HUES48 (cell line): ENCODE data around the gene DUS3L.
"Not testable (repeated sequence)": the region's sequence is repeated elsewhere in the genome, so short reads cannot be mapped to it uniquely, and the experiment has no call there.

Source experiments
- H3K27ac ChIP-seq: one replicate; pipeline ENCODE4 v1.7.0; 2013; ENCODE audit warnings: low read depth, low read length, inconsistent platforms
- H3K27me3 ChIP-seq: 2 replicates; pipeline ENCODE4 v1.6.1; 2013; ENCODE audit warnings: mild to moderate bottlenecking, low read length; ENCODE audit not compliant: control insufficient read depth, insufficient read depth
- H3K36me3 ChIP-seq: 2 replicates; pipeline ENCODE4 v1.6.1; 2013; ENCODE audit warnings: low read length; ENCODE audit not compliant: control insufficient read depth, insufficient read depth
- H3K4me1 ChIP-seq: 2 replicates; pipeline ENCODE4 v1.6.1; 2013; ENCODE audit warnings: mild to moderate bottlenecking, low read length; ENCODE audit not compliant: control insufficient read depth, insufficient read depth
- H3K4me3 ChIP-seq: 2 replicates; pipeline ENCODE4 v1.5.1; 2013; ENCODE audit warnings: mild to moderate bottlenecking, low read depth, low read length
- H3K9ac ChIP-seq: 2 replicates; pipeline ENCODE4 v1.6.1; 2013; ENCODE audit warnings: mild to moderate bottlenecking, low read depth, low read length, moderate library complexity
- H3K9me3 ChIP-seq: 2 replicates; pipeline ENCODE4 v1.6.1; 2013; ENCODE audit warnings: low read length; ENCODE audit not compliant: control insufficient read depth, insufficient read depth

The DUS3L gene

DNA sequence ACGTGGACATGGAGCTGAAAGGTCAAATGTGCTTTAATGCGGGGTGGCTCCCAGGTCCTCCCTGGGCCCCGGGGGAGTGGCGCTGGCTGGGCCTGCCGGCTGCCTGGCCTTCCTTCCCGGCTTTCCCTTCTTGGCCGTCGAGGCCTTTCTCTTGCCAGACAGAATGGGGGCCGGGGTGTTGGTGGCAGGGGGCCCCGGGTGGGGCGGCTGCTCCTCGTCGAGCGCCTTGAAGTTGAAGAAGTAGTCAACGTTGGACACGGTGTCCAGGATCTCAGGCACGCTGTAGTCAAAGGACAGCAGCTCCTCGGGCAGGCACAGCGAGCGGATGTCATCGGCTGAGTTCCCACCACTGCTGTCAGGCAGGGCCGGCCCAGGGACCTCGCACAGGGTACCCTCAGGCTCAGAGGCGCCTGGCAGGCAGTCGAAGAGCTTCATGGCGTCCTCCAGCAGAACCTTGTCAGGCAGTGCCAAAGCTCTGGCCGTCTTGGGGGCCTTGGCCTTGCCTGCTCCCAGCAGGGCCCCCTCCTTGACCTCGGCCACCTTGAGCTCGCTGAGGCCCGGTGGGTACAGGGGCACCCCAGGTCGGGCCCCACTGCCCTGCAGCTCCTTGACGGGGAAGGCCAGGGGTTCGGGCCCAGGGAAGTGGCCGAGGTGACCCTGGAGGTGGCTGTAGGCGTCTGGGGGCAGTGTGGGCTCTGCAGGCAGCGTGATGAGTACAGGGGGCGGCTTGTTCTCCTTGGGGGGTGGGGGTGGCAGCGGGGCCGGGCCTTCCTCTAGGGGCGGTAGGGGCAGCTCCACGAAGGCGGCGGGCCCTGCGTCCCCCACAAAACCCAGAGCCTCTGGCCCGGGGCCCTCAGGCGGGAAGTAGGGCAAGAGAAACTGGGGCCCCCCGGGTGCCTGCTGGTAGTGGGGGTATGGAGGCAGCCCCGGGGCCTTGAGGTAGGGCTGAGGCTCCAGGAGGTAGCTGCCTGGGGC lies 7.7 kb downstream of the DUS3L start:
- H3K27ac ChIP-seq, result no peak overlapping the region
- no peak overlapping the region for H3K4me3 ChIP-seq
- no peak overlapping the region for H3K9ac ChIP-seq
- no peaks in the 10 kb centered on the region for H3K27me3 ChIP-seq
- H3K36me3 ChIP-seq, result peaks cover 38% of the 10 kb centered on the region
- no peaks in the 10 kb centered on the region for H3K9me3 ChIP-seq
- no peaks in the 10 kb centered on the region for H3K4me1 ChIP-seq

- Histone ChIP-seq H3K27me3 (no peaks in the 10 kb centered on the region), H3K4me1 (no peaks in the 10 kb centered on the region), H3K36me3 (peaks cover 29% of the 10 kb centered on the region), H3K4me3 (no peak overlapping the region), H3K9ac (no peak overlapping the region), H3K27ac (no peak overlapping the region), H3K9me3 (no peaks in the 10 kb centered on the region)
Observed at GRCh38 chr19:5782322-5782721, 8.6 kb downstream of the DUS3L start.

- H3K9me3 ChIP-seq, H3K27ac ChIP-seq: not testable (repeated sequence)
Observed at GRCh38 chr19:5780916-5781315, 10.0 kb downstream of the DUS3L start.

DNA sequence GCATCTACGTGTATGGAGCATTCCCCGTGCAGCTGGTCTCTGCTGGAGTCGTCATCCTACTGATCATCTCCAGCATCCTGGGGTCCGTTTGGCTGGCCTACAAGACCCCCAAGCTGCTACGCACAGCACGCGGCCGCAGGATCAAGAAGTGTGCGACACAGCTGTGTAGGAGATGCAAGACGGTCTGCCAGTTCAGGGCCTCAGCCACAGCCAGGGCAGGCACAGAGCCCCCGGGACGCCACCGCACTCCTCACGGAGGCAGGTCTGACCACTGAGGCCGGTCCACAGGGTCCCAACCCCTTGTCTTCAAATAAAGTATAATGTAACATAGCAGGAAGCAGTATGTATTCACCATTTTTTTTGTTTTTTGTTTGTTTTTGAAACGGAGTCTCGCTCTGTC lies 12.6 kb downstream of the DUS3L start:
- H3K9me3 ChIP-seq, result no peaks in the 10 kb centered on the region

More at GRCh38 chr19:5780916-5781315, 10.0 kb downstream of the DUS3L start:
- H3K27me3 ChIP-seq, H3K9ac ChIP-seq, H3K4me3 ChIP-seq, H3K4me1 ChIP-seq: not testable (repeated sequence)
- peaks cover 15% of the 10 kb centered on the region for H3K36me3 ChIP-seq

GRCh38 chr19:5775668-5776309 lies 15.2 kb downstream of the DUS3L start:
- no peak overlapping the region for H3K9ac ChIP-seq

More for the DNA sequence above, 12.6 kb downstream of the DUS3L start:
- no peak overlapping the region for H3K4me3 ChIP-seq
- H3K4me1 ChIP-seq, result no peaks in the 10 kb centered on the region
- no peaks in the 10 kb centered on the region for H3K36me3 ChIP-seq
- no peaks in the 10 kb centered on the region for H3K27me3 ChIP-seq
- H3K9ac ChIP-seq, result no peak overlapping the region
- H3K27ac ChIP-seq, result no peak overlapping the region

DNA sequence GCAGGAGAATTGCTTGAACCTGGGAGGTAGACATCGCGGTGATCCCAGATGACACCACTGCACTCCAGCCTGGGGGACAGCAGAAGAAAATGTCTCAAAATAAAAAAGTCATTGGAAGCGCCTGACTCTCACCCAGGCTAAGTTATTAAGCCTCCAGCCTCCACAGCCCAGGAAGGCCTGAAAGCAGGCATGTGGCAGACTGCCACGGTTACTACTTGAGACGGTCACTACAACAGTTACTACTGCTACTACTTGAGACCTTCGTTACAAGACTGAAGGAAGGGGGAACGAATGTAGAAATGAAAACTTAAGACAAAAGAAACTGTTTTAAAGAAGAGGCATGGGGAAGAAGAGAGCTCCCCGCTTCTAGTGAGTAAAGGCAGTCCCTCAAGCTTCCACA lies 16.0 kb downstream of the DUS3L start:
- Histone ChIP-seq H3K27ac (no peak overlapping the region), H3K9ac (no peak overlapping the region), H3K9me3 (no peaks in the 10 kb centered on the region), H3K27me3 (no peaks in the 10 kb centered on the region), H3K36me3 (no peaks in the 10 kb centered on the region), H3K4me1 (no peaks in the 10 kb centered on the region), H3K4me3 (no peak overlapping the region)

More at GRCh38 chr19:5775668-5776309, 15.2 kb downstream of the DUS3L start:
- no peaks in the 10 kb centered on the region for H3K4me1 ChIP-seq
- H3K4me3 ChIP-seq, result no peak overlapping the region
- no peak overlapping the region for H3K27ac ChIP-seq
- H3K9me3 ChIP-seq, result no peaks in the 10 kb centered on the region
- no peaks in the 10 kb centered on the region for H3K36me3 ChIP-seq
- no peaks in the 10 kb centered on the region for H3K27me3 ChIP-seq

DNA sequence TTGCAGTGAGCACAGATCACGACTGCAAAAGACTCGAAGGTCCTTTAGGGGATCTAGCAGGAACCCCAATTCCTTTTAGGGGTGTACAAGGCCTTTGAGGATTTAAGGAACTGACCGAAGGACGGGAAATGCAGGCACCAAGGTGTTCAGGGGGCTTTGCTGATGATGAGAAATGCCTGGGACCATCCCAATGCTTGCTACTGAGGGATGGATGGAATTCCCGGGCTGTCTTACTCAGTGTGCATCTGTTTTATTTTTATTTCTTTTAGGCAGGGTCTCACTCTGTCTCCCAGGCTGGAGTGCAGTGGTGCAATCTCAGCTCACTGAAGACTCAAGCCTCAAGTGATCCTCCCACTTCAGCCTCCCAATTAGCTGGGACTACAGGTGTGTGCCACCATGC lies 17.7 kb downstream of the DUS3L start:
- Histone ChIP-seq H3K27ac (no peak overlapping the region), H3K9ac (no peak overlapping the region)

DNA sequence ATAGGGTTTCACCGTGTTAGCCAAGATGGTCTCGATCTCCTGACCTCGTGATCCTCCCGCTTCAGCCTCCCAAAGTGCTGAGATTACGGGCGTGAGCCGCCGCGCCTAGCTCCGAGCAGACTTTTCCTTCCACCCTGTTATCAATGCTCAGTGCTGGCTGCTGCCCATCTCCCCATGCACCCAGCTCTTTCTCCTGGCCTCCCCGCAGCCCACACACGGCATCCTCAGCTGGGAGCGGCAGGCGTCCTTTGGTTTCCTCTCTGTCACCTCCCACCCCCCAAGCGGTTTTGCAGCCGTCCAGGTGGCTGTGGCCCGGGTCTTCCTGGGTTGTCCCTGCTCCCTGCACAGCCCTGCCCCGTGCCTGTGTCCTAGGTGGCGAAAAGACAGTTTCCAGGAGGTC lies 18.5 kb downstream of the DUS3L start:
- H3K9ac ChIP-seq, result no peak overlapping the region
- no peaks in the 10 kb centered on the region for H3K9me3 ChIP-seq
- H3K27me3 ChIP-seq, result no peaks in the 10 kb centered on the region
- H3K27ac ChIP-seq, result no peak overlapping the region
- no peaks in the 10 kb centered on the region for H3K4me1 ChIP-seq
- H3K4me3 ChIP-seq, result no peak overlapping the region
- no peaks in the 10 kb centered on the region for H3K36me3 ChIP-seq

More for the DNA sequence above, 17.7 kb downstream of the DUS3L start:
- no peaks in the 10 kb centered on the region for H3K36me3 ChIP-seq
- no peaks in the 10 kb centered on the region for H3K9me3 ChIP-seq
- H3K27me3 ChIP-seq, result no peaks in the 10 kb centered on the region
- no peaks in the 10 kb centered on the region for H3K4me1 ChIP-seq
- no peak overlapping the region for H3K4me3 ChIP-seq

GRCh38 chr19:5767949-5768348 lies 23.0 kb downstream of the DUS3L start:
- H3K4me1 ChIP-seq, result no peaks in the 10 kb centered on the region
- no peaks in the 10 kb centered on the region for H3K27me3 ChIP-seq
- no peak overlapping the region for H3K4me3 ChIP-seq
- no peaks in the 10 kb centered on the region for H3K36me3 ChIP-seq
- no peak overlapping the region for H3K27ac ChIP-seq
- H3K9me3 ChIP-seq, result no peaks in the 10 kb centered on the region
- H3K9ac ChIP-seq, result no peak overlapping the region

- Histone ChIP-seq H3K4me1 (no peaks in the 10 kb centered on the region), H3K9ac (no peak overlapping the region), H3K27ac (no peak overlapping the region), H3K4me3 (no peak overlapping the region), H3K9me3 (no peaks in the 10 kb centered on the region), H3K27me3 (no peaks in the 10 kb centered on the region), H3K36me3 (no peaks in the 10 kb centered on the region)
Observed at GRCh38 chr19:5765220-5765619, 25.7 kb downstream of the DUS3L start.

DNA sequence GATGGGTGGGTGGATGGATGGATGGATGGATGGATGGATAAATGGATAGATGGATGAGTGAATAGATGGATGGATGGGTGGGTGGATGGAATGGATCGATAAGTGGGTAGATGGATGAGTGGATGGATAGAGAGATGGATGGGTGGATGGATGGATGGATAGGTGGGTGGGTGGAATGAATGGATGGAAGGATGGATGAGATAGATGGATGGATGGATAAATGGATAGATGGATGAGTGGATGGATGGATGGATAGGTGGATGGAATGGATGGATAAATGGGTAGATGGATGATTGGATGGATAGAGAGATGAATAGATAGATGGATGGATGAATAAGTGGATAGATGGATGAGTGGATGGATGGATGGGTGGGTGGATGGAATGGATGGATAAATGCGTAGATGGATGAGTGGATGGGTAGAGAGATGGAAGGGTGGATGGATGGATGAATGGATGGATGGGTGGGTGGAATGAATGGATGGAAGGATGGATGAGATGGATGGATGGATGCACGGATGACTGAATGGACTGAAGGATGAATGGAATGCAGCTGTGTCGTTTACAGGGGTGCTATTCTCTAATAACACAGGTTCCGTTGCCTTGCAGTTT lies 28.2 kb downstream of the DUS3L start:
- no peaks in the 10 kb centered on the region for H3K9me3 ChIP-seq
- H3K36me3 ChIP-seq, result no peaks in the 10 kb centered on the region
- H3K9ac ChIP-seq, result no peak overlapping the region

More for the DNA sequence above, 28.2 kb downstream of the DUS3L start:
- Histone ChIP-seq H3K4me1 (no peaks in the 10 kb centered on the region), H3K27me3 (no peaks in the 10 kb centered on the region), H3K27ac (no peak overlapping the region), H3K4me3 (no peak overlapping the region)
